SKM-1 treated with dmso at 0.1 percent for 144 hours (cell line): ENCODE data around the gene AQP12A.
"Not testable (repeated sequence)": the region's sequence is repeated elsewhere in the genome, so short reads cannot be mapped to it uniquely, and the experiment has no call there.

Experiments
- DNase-seq: peaks from one replicate; lab custom pipeline; 2025; ENCODE audit not compliant: unreplicated experiment; lab: John Stamatoyannopoulos, UW

Gene AQP12A

GRCh38 chr2:240659883-240660282 is 31.8 kb upstream of the AQP12A start:
- DNase-seq = not testable (repeated sequence)

- no peak for DNase-seq
Measured at GRCh38 chr2:240662681-240663080, 29.0 kb upstream of the AQP12A start.

DNA sequence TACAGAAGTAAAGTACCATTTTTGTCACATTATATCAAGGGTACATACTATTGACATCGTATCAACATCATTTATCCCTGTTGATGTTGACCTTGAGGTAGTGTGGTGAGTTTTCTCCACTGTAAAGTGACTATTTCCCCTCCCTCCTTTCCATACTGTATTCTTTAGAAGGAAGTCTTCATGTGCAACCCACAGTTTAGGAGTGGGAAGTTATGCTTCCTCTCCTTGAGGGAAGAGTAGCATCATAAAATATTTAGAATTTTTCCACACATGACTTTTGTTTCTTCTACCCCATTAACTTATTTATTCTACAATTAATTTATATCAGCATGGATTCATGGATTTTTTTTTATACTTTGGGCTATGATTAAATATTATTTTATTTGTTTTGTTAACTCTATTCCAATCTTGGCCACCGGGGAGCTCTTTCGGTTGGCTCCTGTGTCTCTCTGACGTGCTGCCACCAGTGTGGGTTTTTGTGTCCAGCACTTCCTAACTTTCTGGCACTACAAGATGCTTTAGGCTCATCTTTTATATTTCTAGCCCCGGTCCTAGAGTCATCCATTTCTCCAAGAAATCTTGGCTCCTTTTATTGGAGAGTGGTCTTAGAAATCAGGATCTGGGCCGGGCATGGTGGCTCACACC is 28.0 kb upstream of the AQP12A start:
- DNase-seq = no peak

GRCh38 chr2:240664622-240665021 is 27.0 kb upstream of the AQP12A start:
- DNase-seq = no peak

- DNase-seq = no peak
Measured at GRCh38 chr2:240670402-240670801, 21.3 kb upstream of the AQP12A start.

DNA sequence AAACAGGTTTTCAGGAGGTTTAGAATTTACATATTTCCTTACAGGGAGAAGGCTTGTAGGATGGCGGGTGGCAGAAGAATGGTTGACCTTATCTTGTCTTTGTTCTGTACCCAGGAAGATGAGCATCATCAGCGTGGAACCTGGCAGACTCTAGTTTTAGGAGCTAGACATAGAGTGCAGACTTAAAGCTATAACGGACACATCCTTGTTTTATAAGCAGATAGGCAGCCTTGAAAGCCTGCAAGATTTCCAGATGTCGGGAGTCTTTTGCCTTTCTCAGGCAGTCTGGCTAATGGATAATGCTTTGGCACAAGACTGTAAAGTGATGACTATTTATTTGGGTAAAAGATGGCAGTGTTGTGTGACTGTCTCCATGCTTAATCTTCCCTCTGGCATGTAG is 20.7 kb upstream of the AQP12A start:
- DNase-seq = no peak

GRCh38 chr2:240672076-240672700 is 19.5 kb upstream of the AQP12A start:
- DNase-seq = no peak

DNA sequence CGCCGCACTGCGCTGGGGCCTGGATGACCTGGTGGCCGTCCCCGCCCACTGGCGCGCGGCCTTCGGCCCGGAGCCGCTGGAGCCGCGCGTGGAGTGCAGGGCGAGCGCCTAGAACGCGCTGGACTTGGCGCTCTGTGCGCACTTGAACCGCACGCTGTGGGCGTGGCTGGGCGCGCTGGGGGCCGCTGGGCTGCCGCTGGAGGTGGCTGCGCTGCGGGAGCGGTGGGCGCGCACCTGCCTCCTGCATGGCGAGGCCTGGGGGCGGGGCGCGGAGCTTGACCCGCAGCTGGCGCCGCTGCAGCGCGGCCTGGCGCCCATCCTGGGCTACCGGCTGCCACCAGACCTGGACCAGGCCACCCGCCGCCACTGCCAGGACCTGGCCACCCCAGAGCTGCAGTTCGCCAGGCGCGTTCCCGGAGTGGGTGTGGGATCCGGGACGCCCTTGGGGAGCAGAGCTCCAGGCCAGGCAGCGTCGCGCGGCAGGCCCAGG is 18.9 kb upstream of the AQP12A start:
- DNase-seq = no peak

DNA sequence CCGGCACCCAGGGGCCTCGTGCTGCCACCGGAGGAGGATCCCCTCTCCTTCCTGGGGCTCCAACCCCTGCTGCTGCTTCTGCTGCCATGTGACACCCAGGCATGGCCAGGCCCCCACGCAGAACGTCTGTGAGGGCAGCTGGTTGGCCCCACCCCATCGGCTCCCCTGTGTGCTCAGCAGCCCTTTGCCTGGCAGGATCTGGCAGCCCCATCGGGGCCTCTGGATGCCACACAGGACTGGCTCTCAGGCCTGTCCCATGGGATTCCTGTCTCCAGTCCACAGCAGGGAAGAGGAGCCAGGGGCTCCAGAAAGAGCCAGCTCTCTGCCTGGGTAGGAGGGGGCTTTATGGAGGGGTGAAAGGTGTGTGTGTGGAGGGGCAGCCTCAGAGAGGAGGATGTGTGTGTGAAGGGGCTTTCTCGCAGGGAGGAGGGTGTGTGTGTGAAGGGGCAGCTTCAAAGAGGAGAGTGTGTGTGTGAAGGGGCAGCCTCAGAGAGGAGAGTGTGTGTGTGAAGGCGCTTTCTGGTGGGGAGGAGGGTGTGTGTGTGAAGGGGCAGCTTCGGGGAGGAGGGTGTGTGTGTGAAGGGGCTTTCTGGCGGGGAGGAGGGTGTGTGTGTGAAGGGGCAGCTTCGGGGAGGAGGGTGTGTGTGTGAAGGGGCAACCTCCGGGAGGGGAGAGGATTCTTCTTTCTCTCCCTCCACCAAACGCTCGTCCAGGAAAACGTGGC is 17.0 kb upstream of the AQP12A start:
- DNase-seq = not testable (repeated sequence)

GRCh38 chr2:240675345-240675744 is 16.3 kb upstream of the AQP12A start:
- not testable (repeated sequence) for DNase-seq

DNA sequence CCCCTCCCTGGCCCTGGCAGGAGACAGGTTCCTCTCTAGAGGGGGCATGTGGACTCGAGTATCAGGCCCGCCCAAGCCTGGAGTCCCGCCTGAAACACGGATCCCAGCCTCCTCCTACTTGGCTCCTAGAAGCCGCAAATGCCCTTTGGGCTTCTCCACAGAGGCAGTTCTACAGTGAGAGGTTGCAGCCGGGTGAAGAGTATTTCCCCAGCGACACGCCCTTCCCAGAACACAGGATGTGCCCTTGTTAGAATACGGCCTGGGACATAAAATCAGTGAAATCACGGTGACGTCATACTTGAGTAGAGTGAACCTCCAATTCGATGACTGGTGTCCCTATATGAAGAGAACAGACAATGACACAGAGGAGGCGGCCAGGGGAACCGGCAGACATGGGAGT is 13.6 kb upstream of the AQP12A start:
- not testable (repeated sequence) for DNase-seq

DNA sequence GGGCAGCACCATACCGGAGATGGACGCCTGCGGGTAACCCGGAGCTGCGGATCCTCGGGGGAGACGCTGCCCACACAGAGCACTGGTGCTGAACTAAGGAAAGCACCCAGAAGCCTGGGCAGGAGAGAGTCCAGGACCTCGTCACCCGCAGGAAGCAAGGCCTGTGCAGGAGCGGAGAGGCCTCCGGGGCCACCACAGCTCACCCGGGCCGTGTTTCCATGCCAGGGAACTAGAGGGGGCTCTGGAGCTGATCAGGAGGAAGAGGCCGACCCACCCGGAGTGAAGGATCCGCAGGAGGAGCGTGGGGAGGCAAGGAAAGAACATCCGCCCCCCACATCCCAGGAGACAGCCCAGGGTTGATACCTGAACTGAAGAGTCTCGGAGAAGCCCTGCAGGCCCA is 12.8 kb upstream of the AQP12A start:
- DNase-seq = not testable (repeated sequence)

DNA sequence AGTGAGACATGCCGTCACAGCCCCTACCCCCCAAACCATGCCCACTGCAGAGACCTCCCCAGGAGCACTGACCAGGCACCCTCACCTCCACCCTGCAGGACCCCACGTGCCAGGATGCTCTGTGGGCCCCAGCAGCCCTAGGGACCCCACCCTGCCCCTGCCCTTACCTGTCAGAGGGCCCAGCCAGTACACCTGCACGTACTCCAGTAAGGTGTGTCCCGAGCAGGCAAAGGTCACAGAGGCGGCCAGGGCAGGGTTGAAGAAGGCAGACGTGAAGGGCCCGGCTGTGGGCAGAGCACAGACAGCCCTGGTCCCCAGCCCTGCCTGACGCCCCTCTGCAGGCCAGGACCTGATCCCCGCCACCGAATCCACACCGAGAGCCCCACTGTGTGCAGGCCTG is 11.5 kb upstream of the AQP12A start:
- DNase-seq = not testable (repeated sequence)

GRCh38 chr2:240682431-240683224 is 9.0 kb upstream of the AQP12A start, which contains the start of gene AQP12B:
Gene AQP12B (minus strand): TSS chr2:240682885. CDS start chr2:240682837, 48 bp downstream.
- DNase-seq = not testable (repeated sequence)

DNA sequence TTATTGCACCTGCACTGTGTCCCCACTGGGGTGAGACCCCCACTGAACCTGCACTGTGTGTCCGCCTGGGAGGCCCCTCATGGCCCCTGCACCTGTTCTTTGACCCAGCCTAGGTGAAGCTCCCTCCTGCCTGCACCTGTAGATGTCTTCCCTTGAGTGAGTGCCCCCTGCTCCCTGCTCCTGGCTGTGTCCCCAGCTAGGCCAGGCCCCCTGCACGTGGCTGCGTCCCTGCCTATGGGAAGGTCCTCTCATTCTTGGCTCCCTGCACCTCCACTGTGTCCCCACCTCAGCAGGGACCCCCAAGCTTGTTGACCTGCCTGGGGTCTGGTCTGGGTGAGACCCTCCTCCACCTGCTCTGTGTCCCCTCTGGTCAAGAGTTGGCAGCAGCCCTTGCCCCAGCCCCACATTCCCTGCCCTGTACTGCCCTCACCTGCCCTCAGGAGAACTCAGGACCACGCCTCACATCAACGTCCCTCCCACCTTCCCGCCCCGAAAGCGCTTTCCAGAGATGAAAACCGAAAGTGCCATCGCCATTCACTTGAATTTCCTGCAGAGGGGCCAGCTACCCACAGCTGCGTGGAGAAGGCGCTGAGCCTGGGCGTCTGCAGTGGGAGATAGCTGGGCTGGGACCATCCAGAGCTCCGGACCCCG is 8.2 kb upstream of the AQP12A start:
- DNase-seq = not testable (repeated sequence)

DNA sequence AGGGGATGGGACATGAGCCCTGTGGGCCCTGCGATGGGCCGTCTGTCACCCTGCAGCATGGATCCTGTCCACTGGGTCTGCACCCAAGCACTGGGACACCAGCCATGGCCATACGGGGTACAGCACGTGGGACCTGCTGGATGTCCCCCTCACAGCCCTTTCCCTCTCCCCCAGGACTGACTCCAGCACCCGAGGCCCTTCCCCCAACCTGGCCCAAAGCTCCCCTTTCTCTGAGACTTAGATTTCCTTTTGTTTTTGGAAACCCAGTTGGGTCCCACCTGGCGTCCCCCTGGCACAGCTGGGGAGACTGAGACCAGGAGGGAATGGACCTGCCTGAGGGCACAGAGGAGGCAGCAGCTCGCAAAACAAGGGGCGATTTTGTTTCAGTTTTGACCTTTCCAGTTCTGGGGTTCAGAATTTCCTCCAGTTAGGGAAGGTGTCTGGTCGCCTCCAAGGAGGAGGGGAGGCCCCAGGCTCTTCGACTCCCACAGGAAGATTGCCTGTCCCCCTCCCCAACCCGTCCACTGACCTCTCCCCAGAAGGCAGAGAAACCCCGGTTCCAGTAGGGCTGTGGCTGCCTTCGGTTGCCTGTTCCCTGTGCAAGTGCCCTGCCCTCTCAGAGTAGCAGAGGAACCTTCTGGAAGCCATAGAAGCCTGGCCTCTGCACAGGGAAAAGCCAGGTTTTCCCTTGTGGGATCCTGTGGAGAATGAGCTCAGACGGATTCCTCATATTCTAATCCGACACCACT is 7.5 kb upstream of the AQP12A start:
- DNase-seq = not testable (repeated sequence)

- DNase-seq = no peak
Measured at GRCh38 chr2:240685771-240686371, 5.8 kb upstream of the AQP12A start.

GRCh38 chr2:240686460-240686859 is 5.2 kb upstream of the AQP12A start:
- DNase-seq = no peak

DNA sequence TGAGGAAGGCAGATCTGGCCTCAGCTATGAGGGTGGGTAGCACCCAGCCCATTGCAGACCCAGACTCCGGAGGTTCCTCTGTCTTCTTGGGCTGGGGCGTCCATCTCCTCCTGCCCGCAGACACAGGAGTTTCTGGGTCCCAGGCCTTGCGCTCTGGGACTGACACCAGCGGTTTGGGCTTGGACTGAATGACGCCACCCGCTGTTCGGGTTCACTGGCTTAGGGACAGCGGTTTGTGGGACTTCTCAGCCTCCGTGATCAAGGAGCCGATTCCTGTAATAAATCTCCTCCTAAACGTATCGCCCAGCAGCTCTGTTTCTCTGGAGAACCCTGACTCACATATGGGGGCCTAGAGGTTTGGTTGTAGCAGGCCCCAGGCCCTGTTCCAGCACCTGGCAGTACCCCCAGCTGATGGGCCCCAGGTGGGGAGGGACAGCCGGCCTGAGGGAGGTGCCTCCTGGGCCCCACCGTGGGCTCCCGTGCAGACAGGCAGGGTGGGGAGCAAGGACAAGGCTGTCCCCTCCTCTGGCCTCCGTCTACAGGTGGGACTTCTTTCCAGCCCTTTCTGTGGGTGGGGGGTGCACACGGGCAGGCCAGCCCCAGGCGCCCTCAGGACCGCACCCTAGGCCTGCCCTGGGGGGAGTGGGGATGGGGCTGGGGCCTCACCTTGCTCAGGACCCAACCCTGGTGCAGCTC is 4.5 kb upstream of the AQP12A start:
- no peak for DNase-seq
